H9 (cell line): Measurements from ENCODE around the gene MAD1L1. TPM values are rescaled to one million over a fixed set of nuclear protein-coding genes. Genes with fewer than 3 reads are reported as not detected.

Source experiments
- DNase-seq: peaks from one replicate; pipeline ENCODE4 v3.0.0-alpha.2; 2017
- H2AFZ ChIP-seq: one replicate; pipeline ENCODE4 v1.6.1; 2013; ENCODE audit warnings: mild to moderate bottlenecking, low read length, control low read depth, moderate library complexity
- H2AK5ac ChIP-seq: 2 replicates; pipeline ENCODE4 v1.6.1; 2013; ENCODE audit warnings: low read length, control low read depth, mixed read lengths; ENCODE audit not compliant: insufficient read length
- H2BK120ac ChIP-seq: one replicate; pipeline ENCODE4 v1.6.1; 2013; ENCODE audit warnings: low read depth, mild to moderate bottlenecking, low read length, control low read depth, inconsistent platforms; ENCODE audit not compliant: poor library complexity, severe bottlenecking
- H2BK12ac ChIP-seq: 2 replicates; pipeline ENCODE4 v1.6.1; 2013; ENCODE audit warnings: low read length, control low read depth, mixed read lengths, low read depth; ENCODE audit not compliant: insufficient read length
- H2BK15ac ChIP-seq: 2 replicates; pipeline ENCODE4 v1.6.1; 2013; ENCODE audit warnings: low read depth, low read length, control low read depth
- H2BK20ac ChIP-seq: one replicate; pipeline ENCODE4 v1.6.1; 2013; ENCODE audit warnings: low read depth, mild to moderate bottlenecking, low read length, control low read depth, inconsistent platforms; ENCODE audit not compliant: poor library complexity, severe bottlenecking
- H2BK5ac ChIP-seq: 2 replicates; pipeline ENCODE4 v1.6.1; 2013; ENCODE audit warnings: low read length, control low read depth, mixed read lengths; ENCODE audit not compliant: insufficient read length
- H3K14ac ChIP-seq: 2 replicates; pipeline ENCODE4 v1.6.1; 2013; ENCODE audit warnings: low read length, control low read depth; ENCODE audit not compliant: insufficient read depth
- H3K18ac ChIP-seq: 2 replicates; pipeline ENCODE4 v1.6.1; 2013; ENCODE audit warnings: low read depth, mild to moderate bottlenecking, mixed read lengths, low read length, control low read depth; ENCODE audit not compliant: insufficient read length
- H3K23ac ChIP-seq: 2 replicates; pipeline ENCODE4 v1.6.1; 2013; ENCODE audit warnings: low read length, control low read depth, mixed read lengths, low read depth; ENCODE audit not compliant: insufficient read length
- H3K23me2 ChIP-seq: 2 replicates; pipeline ENCODE4 v1.6.1; 2013; ENCODE audit warnings: low read depth, mild to moderate bottlenecking, mixed read lengths, low read length, control low read depth; ENCODE audit not compliant: insufficient read length, poor library complexity, severe bottlenecking
- H3K27ac ChIP-seq: 2 replicates; pipeline ENCODE4 v1.5.1; 2013; ENCODE audit warnings: low read length, control low read depth, mixed read lengths, low read depth; ENCODE audit not compliant: insufficient read length
- H3K27me3 ChIP-seq: 2 replicates; pipeline ENCODE4 v1.6.1; 2013; ENCODE audit warnings: low read length, control low read depth, inconsistent platforms; ENCODE audit not compliant: insufficient read depth
- H3K4ac ChIP-seq: 2 replicates; pipeline ENCODE4 v1.6.1; 2013; ENCODE audit warnings: low read depth, mild to moderate bottlenecking, control low read depth, inconsistent platforms, low read length, moderate library complexity
- H3K4me1 ChIP-seq: 2 replicates; pipeline ENCODE4 v1.6.1; 2013; ENCODE audit warnings: low read length, control low read depth, inconsistent platforms; ENCODE audit not compliant: insufficient read depth
- H3K4me2 ChIP-seq: 2 replicates; pipeline ENCODE4 v1.6.1; 2013; ENCODE audit warnings: low read length, control low read depth, mixed read lengths; ENCODE audit not compliant: insufficient read length, insufficient read depth
- H3K56ac ChIP-seq: 2 replicates; pipeline ENCODE4 v1.6.1; 2013; ENCODE audit warnings: low read depth, mild to moderate bottlenecking, mixed read lengths, low read length, control low read depth; ENCODE audit not compliant: insufficient read length
- H3K79me1 ChIP-seq: 2 replicates; pipeline ENCODE4 v1.6.1; 2013; ENCODE audit warnings: low read depth, mild to moderate bottlenecking, moderate library complexity, low read length, control low read depth, inconsistent platforms; ENCODE audit not compliant: insufficient read depth, poor library complexity, severe bottlenecking
- H3K79me2 ChIP-seq: 2 replicates; pipeline ENCODE4 v1.6.1; 2013; ENCODE audit warnings: low read length, control low read depth, inconsistent platforms; ENCODE audit not compliant: insufficient read depth
- H3K9ac ChIP-seq: 2 replicates; pipeline ENCODE4 v1.6.1; 2013; ENCODE audit warnings: low read length, control low read depth, mixed read lengths; ENCODE audit not compliant: insufficient read length; ENCODE audit errors: extremely low read depth
- H3K9me3 ChIP-seq: one replicate; pipeline ENCODE4 v1.6.1; 2013; ENCODE audit warnings: low read depth, low read length, inconsistent platforms; ENCODE audit not compliant: control insufficient read depth
- H3T11ph ChIP-seq: one replicate; pipeline ENCODE4 v1.6.1; 2013; ENCODE audit warnings: mild to moderate bottlenecking, low read length, control low read depth, inconsistent platforms
- H4K20me1 ChIP-seq: one replicate; pipeline ENCODE4 v1.6.1; 2013; ENCODE audit not compliant: control insufficient read depth, insufficient read length, insufficient read depth
- H4K5ac ChIP-seq: 2 replicates; pipeline ENCODE4 v1.6.1; 2013; ENCODE audit warnings: low read depth, mild to moderate bottlenecking, mixed read lengths, low read length, control low read depth; ENCODE audit not compliant: insufficient read length
- H4K8ac ChIP-seq: replicated peaks from 2 replicates; pipeline ENCODE4 v1.6.1; 2013; ENCODE audit warnings: low read length, control low read depth, mixed read lengths, low read depth; ENCODE audit not compliant: insufficient read length
- H4K91ac ChIP-seq: 2 replicates; pipeline ENCODE4 v1.6.1; 2013; ENCODE audit warnings: low read depth, mild to moderate bottlenecking, moderate library complexity, mixed read lengths, low read length, control low read depth; ENCODE audit not compliant: insufficient read length
- H3K27ac Mint-ChIP-seq, 3 experiments: 2 replicates in 2 of 3; 3 replicates in 1 of 3; pipeline ENCODE4 v1.8.0; 2020 to 2021; ENCODE audit warnings: mixed read lengths in 3 of 3, mild to moderate bottlenecking in 1 of 3, moderate library complexity in 1 of 3
- H3K27me3 Mint-ChIP-seq: 2 replicates; pipeline ENCODE4 v1.8.0; 2021; ENCODE audit warnings: low read depth, mild to moderate bottlenecking, moderate library complexity, mixed read lengths
- H3K36me3 Mint-ChIP-seq, 3 experiments: 2 replicates in 2 of 3; 3 replicates in 1 of 3; pipeline ENCODE4 v1.8.0; 2020 to 2021; ENCODE audit warnings: low read depth in 3 of 3, mixed read lengths in 3 of 3; ENCODE audit not compliant: insufficient read depth in 1 of 3
- H3K4me1 Mint-ChIP-seq, 2 experiments: 2 replicates each; pipeline ENCODE4 v1.8.0; 2020; ENCODE audit warnings: mixed read lengths in 2 of 2
- H3K4me3 Mint-ChIP-seq, 2 experiments: 2 replicates in 1 of 2; 3 replicates in 1 of 2; pipeline ENCODE4 v1.8.0; 2020 to 2021; ENCODE audit warnings: mild to moderate bottlenecking in 2 of 2, mixed read lengths in 2 of 2, moderate library complexity in 1 of 2
- H3K9me3 Mint-ChIP-seq, 2 experiments: 2 replicates in 1 of 2; 3 replicates in 1 of 2; pipeline ENCODE4 v1.8.0; 2020; ENCODE audit warnings: mild to moderate bottlenecking in 2 of 2, mixed read lengths in 2 of 2, moderate library complexity in 1 of 2
- WGBS: extraction: QIAGEN DNeasy Blood & Tissue Kit; methylation state at CpG from one replicate; pipeline ENCODE4 v1.1.7; 2013; ENCODE audit warnings: missing lambda C conversion rate, low lambda C conversion rate, mixed read lengths; ENCODE audit not compliant: insufficient read length; ENCODE audit errors: extremely low coverage; 5-methylcytosine and 5-hydroxymethylcytosine counted together
- total RNA-seq: library from RNA; stranded (reverse); gene quantifications from 2 replicates; pipeline ENCODE4 v1.2.1, GENCODE V29; 2021
- TF ChIP-seq, protein P1 (sequence below): fragments of 200-600 bp; sonication (generic); conservative IDR thresholded peaks from 3 replicates; pipeline ENCODE4 v1.8.0; 2021; ENCODE audit warnings: antibody characterized with exemption, mild to moderate bottlenecking

The MAD1L1 gene
- total RNA-seq, 1 experiment from 2014 or later, result 39.0 TPM

DNA sequence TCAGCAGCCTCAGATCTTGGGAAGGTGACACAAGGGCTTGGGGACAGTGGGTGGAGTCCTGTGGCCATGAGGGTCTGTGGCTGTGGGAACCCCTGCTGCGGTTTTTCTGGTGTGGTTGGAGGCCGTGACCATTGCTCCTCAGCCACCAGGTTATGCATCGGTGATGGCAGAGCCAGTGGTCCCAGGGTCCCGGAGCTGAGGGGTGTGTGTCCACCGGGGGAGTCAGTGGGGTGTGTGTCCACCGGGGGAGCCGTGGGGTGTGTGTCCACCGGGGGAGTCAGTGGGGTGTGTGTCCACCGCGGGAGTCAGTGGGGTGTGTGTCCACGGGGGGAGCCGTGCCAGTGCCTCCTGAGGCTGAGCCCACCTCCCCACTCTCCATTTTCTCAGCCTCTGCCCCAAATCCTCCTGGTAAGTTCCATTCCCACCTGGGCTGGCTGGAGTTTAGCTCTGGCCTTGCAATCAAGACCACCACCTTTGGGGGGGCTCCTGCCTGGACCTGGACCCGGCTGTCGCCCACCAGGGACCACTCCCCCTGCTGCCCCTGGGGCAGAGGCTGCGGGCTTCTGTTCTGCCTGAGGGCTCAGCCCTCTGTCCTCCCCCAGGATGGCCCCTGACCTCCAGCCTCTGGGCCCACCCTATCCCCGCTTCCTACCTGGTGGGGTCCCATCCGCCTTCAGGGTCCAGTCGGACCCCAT lies 419.2 kb downstream of the MAD1L1 start:
- no peak overlapping the region for H2BK15ac ChIP-seq
- no peaks in the 10 kb centered on the region; a peak in 1 of 7 replicates for H3K36me3 Mint-ChIP-seq
- no peak overlapping the region for H3K56ac ChIP-seq
- H2AFZ ChIP-seq, result no peak overlapping the region
- peaks cover 6 to 11% of the 10 kb centered on the region in 2 experiments; a peak in 3 of 4 replicates for H3K4me1 Mint-ChIP-seq
- no peak overlapping the region for H4K5ac ChIP-seq
- no peak overlapping the region for H3K4me3 Mint-ChIP-seq
- DNase-seq, result no peak
- no peaks in the 10 kb centered on the region for H3K27me3 ChIP-seq
- H3K27ac ChIP-seq, result no peak overlapping the region
- no peaks in the 10 kb centered on the region for H4K20me1 ChIP-seq
- no peak overlapping the region for H2BK120ac ChIP-seq
- H2BK20ac ChIP-seq, result no peak overlapping the region
- H3K23me2 ChIP-seq, result no peaks in the 10 kb centered on the region
- H3K14ac ChIP-seq, result no peak overlapping the region; the same call in 1 of the 2 replicates
- no peak overlapping the region for H3K4ac ChIP-seq
- H3K9me3 ChIP-seq, result no peaks in the 10 kb centered on the region
- TF ChIP-seq, protein P1, sequence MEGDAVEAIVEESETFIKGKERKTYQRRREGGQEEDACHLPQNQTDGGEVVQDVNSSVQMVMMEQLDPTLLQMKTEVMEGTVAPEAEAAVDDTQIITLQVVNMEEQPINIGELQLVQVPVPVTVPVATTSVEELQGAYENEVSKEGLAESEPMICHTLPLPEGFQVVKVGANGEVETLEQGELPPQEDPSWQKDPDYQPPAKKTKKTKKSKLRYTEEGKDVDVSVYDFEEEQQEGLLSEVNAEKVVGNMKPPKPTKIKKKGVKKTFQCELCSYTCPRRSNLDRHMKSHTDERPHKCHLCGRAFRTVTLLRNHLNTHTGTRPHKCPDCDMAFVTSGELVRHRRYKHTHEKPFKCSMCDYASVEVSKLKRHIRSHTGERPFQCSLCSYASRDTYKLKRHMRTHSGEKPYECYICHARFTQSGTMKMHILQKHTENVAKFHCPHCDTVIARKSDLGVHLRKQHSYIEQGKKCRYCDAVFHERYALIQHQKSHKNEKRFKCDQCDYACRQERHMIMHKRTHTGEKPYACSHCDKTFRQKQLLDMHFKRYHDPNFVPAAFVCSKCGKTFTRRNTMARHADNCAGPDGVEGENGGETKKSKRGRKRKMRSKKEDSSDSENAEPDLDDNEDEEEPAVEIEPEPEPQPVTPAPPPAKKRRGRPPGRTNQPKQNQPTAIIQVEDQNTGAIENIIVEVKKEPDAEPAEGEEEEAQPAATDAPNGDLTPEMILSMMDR, result no peak
- H3K18ac ChIP-seq, result no peak overlapping the region
- no peak overlapping the region for H3K23ac ChIP-seq
- no peak overlapping the region for H2BK5ac ChIP-seq
- H2AK5ac ChIP-seq, result no peak overlapping the region
- H2BK12ac ChIP-seq, result no peak overlapping the region
- H3K27ac Mint-ChIP-seq, result no peak overlapping the region
- H4K91ac ChIP-seq, result no peak overlapping the region
- no peaks in the 10 kb centered on the region for H3K79me1 ChIP-seq
- H3T11ph ChIP-seq, result no peak overlapping the region
- H3K4me1 ChIP-seq, result no peaks in the 10 kb centered on the region
- H4K8ac ChIP-seq, result no peak overlapping the region
- no peaks in the 10 kb centered on the region; the same call in 1 of the 2 replicates for H3K27me3 Mint-ChIP-seq
- no peaks in the 10 kb centered on the region for H3K79me2 ChIP-seq
- WGBS, result no CpG with 5 or more reads among the region's 18 CpGs
- H3K4me2 ChIP-seq, result no peak overlapping the region
- H3K9me3 Mint-ChIP-seq, result no peaks in the 10 kb centered on the region
- no peak overlapping the region for H3K9ac ChIP-seq
